IMR-90 (cell line): Measurements from ENCODE around the gene ADAM12. TPM values are rescaled to one million over a fixed set of nuclear protein-coding genes. Genes with fewer than 3 reads are reported as not detected.

Experiments used
- ATAC-seq: fragments of 200-7000 bp; cut with Tn5 transposase; 2 replicates; pipeline ENCODE4 v1.9.1; 2020; ENCODE audit warnings: low read depth, mild to moderate bottlenecking, moderate library complexity
- BruUV-seq: library from RNA; stranded (reverse); fragments of 400-500 nt; replicated peaks from 2 replicates; lab custom pipeline; 2021; lab: Mats Ljungman, UMichigan
- CTCF ChIA-PET: fragments of 300-600 bp; formaldehyde crosslinking; extraction: SDS; loops from one replicate; lab custom pipeline; 2021; ENCODE audit warnings: antibody characterized with exemption; lab: Yijun Ruan, JAX
- POLR2A ChIA-PET: fragments of 300-600 bp; sonication (Branson Sonifier 250); formaldehyde crosslinking; loops from one replicate; lab custom pipeline; 2022; ENCODE audit warnings: antibody characterized with exemption; ENCODE audit not compliant: unreplicated experiment; lab: Charles Lee
- DNase-seq: peaks from one replicate; pipeline ENCODE4 v3.0.0; 2013
- H2AFZ ChIP-seq: replicated peaks from 2 replicates; pipeline ENCODE3; 2013; ENCODE audit warnings: low read length, mild to moderate bottlenecking; ENCODE audit not compliant: poor library complexity
- H2AK5ac ChIP-seq: 2 replicates; pipeline ENCODE4 v1.6.1; 2013; ENCODE audit warnings: low read depth, low read length, inconsistent platforms
- H2AK9ac ChIP-seq: replicated peaks from 2 replicates; pipeline ENCODE3; 2013; ENCODE audit warnings: mild to moderate bottlenecking, low read depth, low read length, moderate library complexity; ENCODE audit not compliant: poor library complexity
- H2BK120ac ChIP-seq: 2 replicates; pipeline ENCODE4 v1.6.1; 2013; ENCODE audit warnings: low read depth, low read length, inconsistent platforms
- H2BK15ac ChIP-seq: 3 replicates; pipeline ENCODE4 v1.6.1; 2013; ENCODE audit warnings: low read depth, low read length, inconsistent platforms
- H2BK20ac ChIP-seq: 2 replicates; pipeline ENCODE4 v1.6.1; 2013; ENCODE audit warnings: low read depth, mild to moderate bottlenecking, inconsistent platforms, low read length, moderate library complexity
- H2BK5ac ChIP-seq: 2 replicates; pipeline ENCODE4 v1.6.1; 2013; ENCODE audit warnings: mild to moderate bottlenecking, low read depth, low read length, inconsistent platforms; ENCODE audit not compliant: poor library complexity, severe bottlenecking
- H3K14ac ChIP-seq: replicated peaks from 2 replicates; pipeline ENCODE4 v1.6.1; 2013; ENCODE audit warnings: low read depth, low read length, inconsistent platforms
- H3K18ac ChIP-seq: 2 replicates; pipeline ENCODE4 v1.6.1; 2013; ENCODE audit warnings: low read depth, low read length, control low read depth
- H3K23ac ChIP-seq: 2 replicates; pipeline ENCODE4 v1.6.1; 2013; ENCODE audit warnings: low read depth, low read length, inconsistent platforms
- H3K27ac ChIP-seq: 2 replicates; pipeline ENCODE4 v1.5.1; 2013; ENCODE audit warnings: mild to moderate bottlenecking, control low read depth, low read length; ENCODE audit not compliant: insufficient read depth
- H3K27me3 ChIP-seq: 2 replicates; pipeline ENCODE4 v1.6.1; 2013; ENCODE audit warnings: low read length; ENCODE audit not compliant: control insufficient read depth, insufficient read depth
- H3K36me3 ChIP-seq: 2 replicates; pipeline ENCODE4 v1.6.1; 2013; ENCODE audit warnings: low read length, mixed read lengths; ENCODE audit not compliant: control insufficient read depth, insufficient read depth
- H3K4ac ChIP-seq: 2 replicates; pipeline ENCODE4 v1.6.1; 2013; ENCODE audit warnings: low read depth, low read length, inconsistent platforms
- H3K4me1 ChIP-seq: 2 replicates; pipeline ENCODE4 v1.6.1; 2013; ENCODE audit warnings: low read length, mixed read lengths; ENCODE audit not compliant: control insufficient read depth, insufficient read depth
- H3K4me2 ChIP-seq: 2 replicates; pipeline ENCODE4 v1.6.1; 2013; ENCODE audit warnings: low read depth, mild to moderate bottlenecking, control low read depth, low read length, moderate library complexity
- H3K4me3 ChIP-seq: 2 replicates; pipeline ENCODE4 v1.5.1; 2013; ENCODE audit warnings: low read depth, mild to moderate bottlenecking, control low read depth, low read length, moderate library complexity; ENCODE audit not compliant: insufficient read depth
- H3K56ac ChIP-seq: 2 replicates; pipeline ENCODE4 v1.6.1; 2013; ENCODE audit warnings: low read length, inconsistent platforms; ENCODE audit not compliant: insufficient read depth; ENCODE audit errors: extremely low read depth
- H3K79me1 ChIP-seq, 2 experiments: 2 replicates each; pipeline ENCODE4 v1.6.1; 2013; ENCODE audit warnings: low read length in 2 of 2, inconsistent platforms in 1 of 2, low read depth in 1 of 2
- H3K9ac ChIP-seq: 2 replicates; pipeline ENCODE4 v1.6.1; 2013; ENCODE audit warnings: low read depth, low read length, control low read depth
- H3K9me1 ChIP-seq: 2 replicates; pipeline ENCODE4 v1.6.1; 2013; ENCODE audit warnings: low read length, inconsistent platforms; ENCODE audit not compliant: insufficient read depth
- H3K9me3 ChIP-seq: 2 replicates; pipeline ENCODE4 v1.6.1; 2013; ENCODE audit warnings: low read length; ENCODE audit not compliant: control insufficient read depth, insufficient read depth
- H4K20me1 ChIP-seq: 2 replicates; pipeline ENCODE4 v1.6.1; 2013; ENCODE audit warnings: low read length, inconsistent platforms; ENCODE audit not compliant: insufficient read depth
- H4K5ac ChIP-seq: 2 replicates; pipeline ENCODE4 v1.6.1; 2013; ENCODE audit warnings: mild to moderate bottlenecking, low read depth, low read length, control low read depth
- H4K8ac ChIP-seq, 2 experiments: 2 replicates each; pipeline ENCODE4 v1.6.1; 2013; ENCODE audit warnings: low read depth in 2 of 2, low read length in 2 of 2, control low read depth in 1 of 2, inconsistent platforms in 1 of 2
- H4K91ac ChIP-seq: 2 replicates; pipeline ENCODE4 v1.6.1; 2013; ENCODE audit warnings: low read depth, low read length, inconsistent platforms; ENCODE audit not compliant: insufficient read depth
- MAFK ChIP-seq: IDR thresholded peaks from 2 replicates; pipeline ENCODE4 v1.6.1; 2012; ENCODE audit warnings: low read depth, low read length, improper control_type of control experiment
- MAZ ChIP-seq: IDR thresholded peaks from 2 replicates; pipeline ENCODE4 v1.6.1; 2012; ENCODE audit warnings: low read depth, mild to moderate bottlenecking, low read length, improper control_type of control experiment, moderate library complexity, borderline replicate concordance
- NFE2L2 ChIP-seq: fragments of 150-350 bp; IDR thresholded peaks from 2 replicates; pipeline ENCODE4 v1.6.1; 2016; ENCODE audit warnings: low read depth, mild to moderate bottlenecking, low read length
- SMC3 ChIP-seq: fragments of 150-350 bp; IDR thresholded peaks from 2 replicates; pipeline ENCODE4 v1.6.1; 2016; ENCODE audit warnings: low read depth, mild to moderate bottlenecking, antibody characterized with exemption, low read length, moderate library complexity
- WGBS, 2 experiments: methylation state at CpG; one replicate each; pipeline versions ENCODE4 v1.1.5 to v1.1.7; 2013; ENCODE audit warnings: missing lambda C conversion rate in 2 of 2; ENCODE audit not compliant: insufficient read length in 1 of 2; ENCODE audit errors: extremely low coverage in 2 of 2; 5-methylcytosine and 5-hydroxymethylcytosine counted together
- dilution Hi-C: fragments of 300-500 bp; cut with HindIII; formaldehyde crosslinking; loops from one replicate; pipeline ENCODE4 v1.14.3; 2018; ENCODE audit warnings: low sequenced_read_pairs; ENCODE audit not compliant: unreplicated experiment
- in situ Hi-C: fragments of 300-500 bp; cut with MboI; formaldehyde crosslinking; loops from 3 replicates; pipeline ENCODE4 v1.14.3; 2019; ENCODE audit warnings: low sequenced_read_pairs, inconsistent platforms, mixed read lengths
- intact Hi-C: fragments of 100-400 bp; cut with micrococcal nuclease; formaldehyde crosslinking; loops from 2 replicates; pipeline ENCODE4 v1.10.0; 2022
- polyA plus RNA-seq, 3 experiments: library from polyadenylated mRNA; depleted of rRNA; stranded (reverse); fragments of >200 nt; gene quantifications; 2 replicates each; pipeline ENCODE4 v1.2.3, GENCODE V29; 2012; ENCODE audit warnings: low replicate concordance in 1 of 3
- total RNA-seq: library from RNA; depleted of rRNA; stranded (reverse); fragments of >200 nt; gene quantifications from 2 replicates; pipeline ENCODE4 v1.2.3, GENCODE V29; 2012

Gene ADAM12
- total and polyA plus RNA-seq, 2 of the 4 experiments (the other 2 are of a cell fraction): 9.6 to 10.2 TPM

DNA sequence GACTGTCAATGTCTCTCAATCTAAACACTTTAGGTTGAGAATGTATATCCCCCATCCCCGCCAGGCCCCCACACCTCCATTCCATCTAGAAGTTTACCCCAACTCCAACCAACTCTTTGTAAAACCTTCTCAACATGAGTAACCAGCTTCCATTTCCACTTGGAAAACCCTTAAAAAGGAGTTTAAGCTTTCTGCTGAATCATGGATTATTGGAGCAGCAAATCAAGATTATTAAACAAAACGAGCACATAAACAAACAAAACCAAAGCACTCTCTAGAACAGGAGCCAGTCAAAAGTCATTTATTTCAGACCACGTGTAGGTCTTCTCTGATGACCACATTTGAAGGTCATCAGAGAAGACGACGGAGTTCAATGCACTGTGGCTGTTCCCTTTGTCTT lies 278.4 kb downstream of the ADAM12 start:
- POLR2A ChIA-PET: no interaction called here
- H2BK20ac ChIP-seq: no peak overlapping the region
- no peak overlapping the region for H2BK5ac ChIP-seq
- WGBS, 2 experiments: no CpG with 5 or more reads among the region's 5 CpGs
- no peaks in the 10 kb centered on the region for H3K9me3 ChIP-seq
- no peaks in the 10 kb centered on the region for H3K36me3 ChIP-seq
- dilution Hi-C loops (no loop called here), intact Hi-C loops (no loop called here), in situ Hi-C loops (no loop called here)
- no peak overlapping the region for H3K56ac ChIP-seq
- no peak overlapping the region for H4K91ac ChIP-seq
- CTCF ChIA-PET: interaction anchor here (1.0 kb wide), 1 partner anchor 22 kb away, joined by 7 read pairs; no protein-coding TSS in a partner anchor
- no peak for TF ChIP-seq MAZ
- TF ChIP-seq SMC3: no peak
- peak; percentile 76 for TF ChIP-seq MAFK
- TF ChIP-seq NFE2L2: no peak
- no TSS peak for BruUV-seq
- H3K14ac ChIP-seq: no peak overlapping the region
- no peak for ATAC-seq
- no peaks in the 10 kb centered on the region for H3K79me1 ChIP-seq
- no peak overlapping the region for H2AK5ac ChIP-seq
- no peak overlapping the region for H2AK9ac ChIP-seq
- H2BK120ac ChIP-seq: no peak overlapping the region
- H3K23ac ChIP-seq: no peak overlapping the region
- H3K9ac ChIP-seq: no peak overlapping the region
- no peak overlapping the region for H4K5ac ChIP-seq
- DNase-seq: no peak
- no peak overlapping the region for H2AFZ ChIP-seq
- no peaks in the 10 kb centered on the region for H4K20me1 ChIP-seq
- H4K8ac ChIP-seq: no peak overlapping the region
- 0 out of 2 replicates have a peak, but pooled peaks cover 5% of the 10 kb centered on the region for H3K9me1 ChIP-seq
- no peak overlapping the region for H3K4me2 ChIP-seq
- H3K27ac ChIP-seq: no peak overlapping the region
- H2BK15ac ChIP-seq: no peak overlapping the region
- H3K4me1 ChIP-seq: no peaks in the 10 kb centered on the region
- H3K4me3 ChIP-seq: no peak overlapping the region
- no peaks in the 10 kb centered on the region; the same call in 1 of the 2 replicates for H3K27me3 ChIP-seq
- H3K18ac ChIP-seq: no peak overlapping the region
- H3K4ac ChIP-seq: no peak overlapping the region
